WTC11 (cell line): Measurements from ENCODE around the gene MYORG.

Source experiments
- CTCF ChIP-seq: fragments of 200-600 bp; IDR thresholded peaks from 2 replicates; pipeline ENCODE4 v1.8.0; 2022; ENCODE audit warnings: antibody characterized with exemption
- ESRRA ChIP-seq: sonication (generic); formaldehyde crosslinking; IDR thresholded peaks from 2 replicates; pipeline ENCODE4 v1.8.1; 2022; ENCODE audit warnings: mild to moderate bottlenecking, missing genetic modification reagents, borderline replicate concordance

- TF ChIP-seq CTCF, result no peak
- no peak for TF ChIP-seq ESRRA (CRISPR knock-in tag)
Measured at GRCh38 chr9:34400686-34401602, 24.2 kb upstream of the MYORG start.
